Ishikawa (cell line): ENCODE measurements around the gene CNNM3.

Source experiments
- CEBPB ChIP-seq: IDR thresholded peaks from 2 replicates; pipeline ENCODE4 v1.6.1; 2012
- CREB1 ChIP-seq: IDR thresholded peaks from 2 replicates; pipeline ENCODE4 v1.6.1; 2012; ENCODE audit warnings: low read depth
- EGR1 ChIP-seq: IDR thresholded peaks from 2 replicates; pipeline ENCODE4 v1.6.1; 2012
- EP300 ChIP-seq: IDR thresholded peaks from 2 replicates; pipeline ENCODE4 v1.6.1; 2012; ENCODE audit warnings: borderline replicate concordance
- FOXM1 ChIP-seq: IDR thresholded peaks from 2 replicates; pipeline ENCODE4 v1.6.1; 2012; ENCODE audit warnings: low read depth, borderline replicate concordance
- MAX ChIP-seq: IDR thresholded peaks from 2 replicates; pipeline ENCODE4 v1.6.1; 2012
- NFIC ChIP-seq: IDR thresholded peaks from 2 replicates; pipeline ENCODE4 v1.6.1; 2012
- RAD21 ChIP-seq: IDR thresholded peaks from 2 replicates; pipeline ENCODE4 v1.6.1; 2012; ENCODE audit warnings: low read depth
- REST ChIP-seq: IDR thresholded peaks from 2 replicates; pipeline ENCODE4 v1.6.1; 2012; ENCODE audit warnings: low read depth, mild to moderate bottlenecking
- TAF1 ChIP-seq: IDR thresholded peaks from 2 replicates; pipeline ENCODE4 v1.6.1; 2012; ENCODE audit warnings: low read depth, mild to moderate bottlenecking
- TCF12 ChIP-seq: IDR thresholded peaks from 2 replicates; pipeline ENCODE4 v1.6.1; 2012; ENCODE audit warnings: low read depth
- TEAD4 ChIP-seq: IDR thresholded peaks from 2 replicates; pipeline ENCODE4 v1.6.1; 2012
- YY1 ChIP-seq: IDR thresholded peaks from 2 replicates; pipeline ENCODE4 v1.6.1; 2012; ENCODE audit warnings: low read depth
- ZBTB7A ChIP-seq: IDR thresholded peaks from 2 replicates; pipeline ENCODE4 v1.6.1; 2012; ENCODE audit warnings: low read depth
- TF ChIP-seq, protein P1 (sequence below): IDR thresholded peaks from 2 replicates; pipeline ENCODE4 v1.6.1; 2012

CNNM3 gene

GRCh38 chr2:96773922-96774321 lies 42.1 kb upstream of the CNNM3 start:
- TF ChIP-seq EGR1: no peak
- TF ChIP-seq, protein P1, sequence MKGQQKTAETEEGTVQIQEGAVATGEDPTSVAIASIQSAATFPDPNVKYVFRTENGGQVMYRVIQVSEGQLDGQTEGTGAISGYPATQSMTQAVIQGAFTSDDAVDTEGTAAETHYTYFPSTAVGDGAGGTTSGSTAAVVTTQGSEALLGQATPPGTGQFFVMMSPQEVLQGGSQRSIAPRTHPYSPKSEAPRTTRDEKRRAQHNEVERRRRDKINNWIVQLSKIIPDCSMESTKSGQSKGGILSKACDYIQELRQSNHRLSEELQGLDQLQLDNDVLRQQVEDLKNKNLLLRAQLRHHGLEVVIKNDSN: peak; percentile 27; the same call in 1 of the 2 replicates

DNA sequence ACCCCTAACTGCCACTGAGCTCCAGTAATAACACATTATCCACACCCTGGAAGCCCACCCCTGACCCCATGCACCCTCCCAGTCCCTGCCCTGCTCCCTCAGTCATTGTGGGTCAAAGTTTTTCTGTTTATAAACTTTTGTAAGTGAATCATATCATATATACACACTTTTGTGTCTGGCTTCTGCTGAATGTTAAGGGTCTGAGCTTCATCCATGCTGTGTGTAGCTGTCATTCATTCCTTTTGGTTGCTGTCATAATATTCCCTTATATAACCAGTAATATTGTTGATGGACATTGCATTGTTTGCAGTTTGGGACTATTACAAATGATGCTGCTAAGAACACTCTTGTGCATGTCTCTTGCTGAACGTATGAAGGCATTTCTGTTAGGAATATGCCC lies 40.9 kb upstream of the CNNM3 start:
- TF ChIP-seq REST (no peak), YY1 (no peak), NFIC (no peak), MAX (no peak), EGR1 (no peak), ZBTB7A (no peak), EP300 (no peak), TEAD4 (no peak), CEBPB (no peak), TAF1 (no peak), TCF12 (no peak), RAD21 (no peak), FOXM1 (no peak), CREB1 (no peak)
- TF ChIP-seq, protein P1: no peak

- TF ChIP-seq MAX (no peak), RAD21 (no peak), CEBPB (no peak), YY1 (no peak), REST (no peak), ZBTB7A (no peak), CREB1 (no peak), TEAD4 (no peak), FOXM1 (no peak), TCF12 (no peak), NFIC (no peak), EP300 (no peak), EGR1 (no peak), TAF1 (no peak)
- TF ChIP-seq, protein P1: no peak
Observed at GRCh38 chr2:96783388-96783787, 32.7 kb upstream of the CNNM3 start.

DNA sequence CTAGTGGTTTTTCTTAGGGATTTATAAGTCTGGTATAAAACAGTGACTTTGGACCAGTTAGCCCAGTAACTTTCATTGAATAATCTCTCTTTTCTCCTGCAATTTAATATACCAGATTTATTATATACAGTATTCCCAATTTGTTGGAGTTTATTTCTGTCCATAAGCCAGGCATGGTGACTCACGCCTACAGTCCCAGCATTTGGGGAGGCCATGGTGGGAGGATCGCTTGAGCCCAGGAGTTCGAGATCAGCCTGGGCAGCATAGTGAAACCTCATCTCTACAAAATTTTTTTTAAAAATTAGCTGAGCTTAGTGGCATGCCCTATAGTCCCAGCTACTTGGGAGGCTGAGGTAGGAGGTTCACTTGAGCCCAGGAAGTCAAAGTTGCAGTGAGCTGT lies 28.7 kb upstream of the CNNM3 start:
- TF ChIP-seq TCF12: no peak
- TF ChIP-seq REST: no peak
- TF ChIP-seq NFIC: no peak
- no peak for TF ChIP-seq MAX
- TF ChIP-seq, protein P1: no peak
- TF ChIP-seq RAD21: no peak
- no peak for TF ChIP-seq EP300
- no peak for TF ChIP-seq CREB1
- no peak for TF ChIP-seq TEAD4
- no peak for TF ChIP-seq TAF1
- TF ChIP-seq YY1: no peak
- TF ChIP-seq ZBTB7A: no peak
- TF ChIP-seq EGR1: no peak
- no peak for TF ChIP-seq FOXM1
- TF ChIP-seq CEBPB: no peak
